HFFc6 (cell line): ENCODE measurements around the gene POM121L2. TPM values are rescaled to one million over a fixed set of nuclear protein-coding genes. Genes with fewer than 3 reads are reported as not detected.

Source experiments
- DNase-seq: peaks from one replicate; pipeline ENCODE4 v3.0.0-alpha.2; 2018
- H3K27ac Mint-ChIP-seq: 2 replicates; pipeline ENCODE4 v1.8.0; 2020; ENCODE audit warnings: mild to moderate bottlenecking, mixed read lengths
- H3K27me3 Mint-ChIP-seq: 2 replicates; pipeline ENCODE4 v1.8.0; 2021; ENCODE audit warnings: mild to moderate bottlenecking, moderate library complexity, mixed read lengths; ENCODE audit not compliant: insufficient read depth
- H3K36me3 Mint-ChIP-seq: 2 replicates; pipeline ENCODE4 v1.8.0; 2021; ENCODE audit warnings: low read depth, mixed read lengths
- H3K4me1 Mint-ChIP-seq: 2 replicates; pipeline ENCODE4 v1.8.0; 2020; ENCODE audit warnings: low read depth, mixed read lengths
- H3K4me3 Mint-ChIP-seq: 2 replicates; pipeline ENCODE4 v1.8.0; 2020; ENCODE audit warnings: mild to moderate bottlenecking, moderate library complexity, mixed read lengths
- H3K9me3 Mint-ChIP-seq: 2 replicates; pipeline ENCODE4 v1.8.0; 2020; ENCODE audit warnings: mild to moderate bottlenecking, mixed read lengths
- total RNA-seq, 6 experiments: library from RNA; stranded (reverse); fragmentation: NEBNext Ultra II Directional; extraction: Animal tissue kit (Norgen Biotek cat#: 25700); gene quantifications; 2 replicates in 1 of 6; 3 replicates in 5 of 6; pipeline ENCODE4 v1.2.3, GENCODE V29; 2021
- TF ChIP-seq, protein P1 (sequence below): fragments of 200-600 bp; sonication (generic); IDR thresholded peaks from 2 replicates; pipeline ENCODE4 v1.5.0; 2021; ENCODE audit warnings: antibody characterized with exemption, mild to moderate bottlenecking

POM121L2 gene
- total RNA-seq, 6 experiments from 2014 or later, result not detected

DNA sequence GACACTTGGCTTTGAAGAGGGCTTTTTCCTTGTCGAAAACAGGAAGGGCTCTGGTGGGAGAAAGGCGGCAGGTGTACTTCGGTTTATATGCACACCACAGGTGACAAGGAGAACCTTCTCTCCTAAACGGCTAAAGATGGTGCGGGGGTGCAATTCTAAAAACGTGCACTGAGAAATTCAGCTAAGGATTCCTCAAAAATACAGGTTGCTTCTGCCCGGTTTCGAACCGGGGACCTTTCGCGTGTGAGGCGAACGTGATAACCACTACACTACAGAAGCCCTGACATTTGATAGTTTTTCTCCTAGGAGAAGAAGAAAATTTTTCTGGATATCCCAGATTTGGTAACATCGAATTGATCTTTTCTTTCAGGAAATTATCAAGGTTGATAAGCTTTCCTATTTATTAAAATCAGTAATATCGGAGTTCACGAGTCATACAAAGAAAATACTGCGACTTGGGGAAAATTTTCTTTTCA is 32.0 kb downstream of the POM121L2 start:
- TF ChIP-seq, protein P1, sequence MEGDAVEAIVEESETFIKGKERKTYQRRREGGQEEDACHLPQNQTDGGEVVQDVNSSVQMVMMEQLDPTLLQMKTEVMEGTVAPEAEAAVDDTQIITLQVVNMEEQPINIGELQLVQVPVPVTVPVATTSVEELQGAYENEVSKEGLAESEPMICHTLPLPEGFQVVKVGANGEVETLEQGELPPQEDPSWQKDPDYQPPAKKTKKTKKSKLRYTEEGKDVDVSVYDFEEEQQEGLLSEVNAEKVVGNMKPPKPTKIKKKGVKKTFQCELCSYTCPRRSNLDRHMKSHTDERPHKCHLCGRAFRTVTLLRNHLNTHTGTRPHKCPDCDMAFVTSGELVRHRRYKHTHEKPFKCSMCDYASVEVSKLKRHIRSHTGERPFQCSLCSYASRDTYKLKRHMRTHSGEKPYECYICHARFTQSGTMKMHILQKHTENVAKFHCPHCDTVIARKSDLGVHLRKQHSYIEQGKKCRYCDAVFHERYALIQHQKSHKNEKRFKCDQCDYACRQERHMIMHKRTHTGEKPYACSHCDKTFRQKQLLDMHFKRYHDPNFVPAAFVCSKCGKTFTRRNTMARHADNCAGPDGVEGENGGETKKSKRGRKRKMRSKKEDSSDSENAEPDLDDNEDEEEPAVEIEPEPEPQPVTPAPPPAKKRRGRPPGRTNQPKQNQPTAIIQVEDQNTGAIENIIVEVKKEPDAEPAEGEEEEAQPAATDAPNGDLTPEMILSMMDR, result no peak
- Mint-ChIP-seq H3K4me1 (peaks cover 27% of the 10 kb centered on the region), H3K36me3 (peaks cover 15% of the 10 kb centered on the region; the same call in 1 of the 2 replicates), H3K4me3 (peak overlapping the region; percentile 86), H3K9me3 (peaks cover 5% of the 10 kb centered on the region), H3K27me3 (peaks cover 39% of the 10 kb centered on the region), H3K27ac (no peak overlapping the region; the same call in 1 of the 2 replicates)
- DNase-seq, result peak; percentile 65

- Mint-ChIP-seq H3K27ac (no peak overlapping the region), H3K9me3 (peaks cover 5% of the 10 kb centered on the region; the same call in 1 of the 2 replicates)
Observed at GRCh38 chr6:27279513-27280063, 32.5 kb downstream of the POM121L2 start.

GRCh38 chr6:27275025-27275956 is 36.8 kb downstream of the POM121L2 start:
- Mint-ChIP-seq H3K27ac (no peak overlapping the region), H3K4me1 (peaks cover 9% of the 10 kb centered on the region), H3K4me3 (no peak overlapping the region), H3K27me3 (peaks cover 12% of the 10 kb centered on the region), H3K9me3 (no peaks in the 10 kb centered on the region), H3K36me3 (no peaks in the 10 kb centered on the region)
- TF ChIP-seq, protein P1, result no peak
- DNase-seq, result no peak

More at GRCh38 chr6:27279513-27280063, 32.5 kb downstream of the POM121L2 start:
- peaks cover 34% of the 10 kb centered on the region for H3K27me3 Mint-ChIP-seq
- H3K4me1 Mint-ChIP-seq, result peaks cover 27% of the 10 kb centered on the region
- no peak for DNase-seq
- peak overlapping the region; percentile 86 for H3K4me3 Mint-ChIP-seq
- H3K36me3 Mint-ChIP-seq, result peaks cover 11% of the 10 kb centered on the region; the same call in 1 of the 2 replicates
- TF ChIP-seq, protein P1, result no peak

DNA sequence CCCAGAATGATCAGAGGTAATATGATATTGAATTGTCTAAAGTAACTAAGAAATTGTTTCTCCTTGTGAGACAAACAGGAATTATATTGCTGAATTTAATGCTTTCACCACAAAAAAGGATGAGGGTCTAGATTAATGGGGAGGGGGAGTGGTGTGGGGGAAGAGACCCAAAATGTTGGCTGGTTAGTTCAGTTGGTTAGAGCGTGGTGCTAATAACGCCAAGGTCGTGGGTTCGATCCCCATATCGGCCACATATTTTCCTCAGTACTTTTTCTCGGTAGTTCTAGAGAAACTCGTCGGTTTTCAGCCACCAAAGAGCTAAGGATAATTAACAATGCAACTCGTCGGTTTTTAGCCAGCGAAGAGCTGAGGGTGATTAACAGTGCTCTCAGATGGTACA is 38.3 kb downstream of the POM121L2 start:
- Mint-ChIP-seq H3K4me1 (no peaks in the 10 kb centered on the region), H3K36me3 (no peaks in the 10 kb centered on the region), H3K4me3 (no peak overlapping the region), H3K27ac (no peak overlapping the region), H3K27me3 (peaks cover 8% of the 10 kb centered on the region), H3K9me3 (no peaks in the 10 kb centered on the region)
- DNase-seq, result no peak
- TF ChIP-seq, protein P1, result no peak

- no peak overlapping the region for H3K27ac Mint-ChIP-seq
- H3K9me3 Mint-ChIP-seq, result no peaks in the 10 kb centered on the region
- DNase-seq, result no peak
- no peaks in the 10 kb centered on the region for H3K36me3 Mint-ChIP-seq
- TF ChIP-seq, protein P1, result no peak
- no peaks in the 10 kb centered on the region; the same call in 1 of the 2 replicates for H3K4me1 Mint-ChIP-seq
- no peak overlapping the region for H3K4me3 Mint-ChIP-seq
- peaks cover 11% of the 10 kb centered on the region for H3K27me3 Mint-ChIP-seq
Observed at GRCh38 chr6:27268803-27269202, 43.3 kb downstream of the POM121L2 start.
